HCT116 (cell line): ENCODE measurements around the gene PRM2. TPM values are rescaled to one million over a fixed set of nuclear protein-coding genes. Genes with fewer than 3 reads are reported as not detected.

Experiments
- ATAC-seq: fragments of 200-7000 bp; cut with Tn5 transposase; 2 replicates; pipeline ENCODE4 v1.9.1; 2020; ENCODE audit warnings: mild to moderate bottlenecking, moderate library complexity
- BruUV-seq: library from RNA; stranded (reverse); fragments of 400-500 nt; replicated peaks from 2 replicates; lab custom pipeline; 2021; lab: Mats Ljungman, UMichigan
- CTCF ChIA-PET: fragments of 300-600 bp; sonication (Branson Sonifier 250); formaldehyde crosslinking; loops from one replicate; lab custom pipeline; 2021; ENCODE audit warnings: antibody characterized with exemption; lab: Charles Lee
- POLR2A ChIA-PET: fragments of 300-600, 350-600 bp; sonication (Branson Sonifier 250); formaldehyde crosslinking; loops from one replicate; lab custom pipeline; 2021; ENCODE audit warnings: antibody characterized with exemption; lab: Charles Lee
- RAD21 ChIA-PET, 2 experiments: fragments of 300-600 bp; sonication (Branson Sonifier 250); formaldehyde crosslinking; loops; one replicate each; lab custom pipeline; 2023; ENCODE audit warnings: low total read pairs in 2 of 2; ENCODE audit not compliant: uncharacterized antibody in 2 of 2, unreplicated experiment in 2 of 2, low non-redundant PET in 1 of 2; lab: Charles Lee
- DNase-seq: peaks from one replicate; pipeline ENCODE4 v3.0.0-alpha.2; 2010; ENCODE audit warnings: low read depth, low spot score
- H2AFZ ChIP-seq: fragments of 200-600 bp; shearing (Covaris generic), sonication (generic); 2 replicates; pipeline ENCODE4 v1.6.1; 2017; ENCODE audit warnings: low read depth, mixed run types, mixed read lengths, antibody characterized with exemption, low read length; ENCODE audit not compliant: poor library complexity, severe bottlenecking
- H3K27ac ChIP-seq: 2 replicates; pipeline ENCODE4 v1.5.1; 2012; ENCODE audit warnings: low read depth, low read length
- H3K27me3 ChIP-seq: fragments of 200-600 bp; sonication (generic); 2 replicates; pipeline ENCODE4 v1.6.1; 2016; ENCODE audit warnings: mixed run types, low read length, mixed read lengths; ENCODE audit not compliant: insufficient read depth
- H3K36me3 ChIP-seq, 2 experiments: fragments of 200-500 bp in 1 of 2; fragments of 200-600 bp in 1 of 2; sonication (Bioruptor generic) in 1 of 2; sonication (generic) in 1 of 2; 2 replicates each; pipeline versions ENCODE4 v1.5.1 to v1.6.1; 2014 to 2016; ENCODE audit warnings: low read length in 2 of 2, inconsistent platforms in 1 of 2, mixed read lengths in 1 of 2, mixed run types in 1 of 2; ENCODE audit not compliant: insufficient read depth in 2 of 2, control insufficient read depth in 1 of 2
- H3K4me1 ChIP-seq, 2 experiments: fragments of 200-600 bp in 1 of 2; sonication (generic) in 1 of 2; 2 replicates each; pipeline versions ENCODE4 v1.5.1 to v1.6.1; 2012 to 2017; ENCODE audit warnings: low read length in 2 of 2, inconsistent platforms in 1 of 2, mild to moderate bottlenecking in 1 of 2, mixed read lengths in 1 of 2, mixed run types in 1 of 2, moderate library complexity in 1 of 2; ENCODE audit not compliant: insufficient read depth in 2 of 2, control insufficient read depth in 1 of 2
- H3K4me2 ChIP-seq: fragments of 200-600 bp; sonication (generic); 2 replicates; pipeline ENCODE4 v1.6.1; 2017; ENCODE audit warnings: mixed run types, low read length, mixed read lengths
- H3K4me3 ChIP-seq, 2 experiments: fragments of 200-600 bp in 1 of 2; sonication (generic) in 1 of 2; replicated peaks in 1 of 2; 2 replicates each; pipeline ENCODE4 v1.5.1; 2011 to 2016; ENCODE audit warnings: low read length in 2 of 2, control low read depth in 1 of 2, low read depth in 1 of 2, mild to moderate bottlenecking in 1 of 2, mixed read lengths in 1 of 2, mixed run types in 1 of 2
- H3K79me2 ChIP-seq: fragments of 200-600 bp; sonication (generic); 2 replicates; pipeline ENCODE4 v1.6.1; 2017; ENCODE audit warnings: mild to moderate bottlenecking, mixed run types, low read length, moderate library complexity, mixed read lengths; ENCODE audit not compliant: insufficient read depth
- H3K9ac ChIP-seq: fragments of 200-600 bp; sonication (generic); 2 replicates; pipeline ENCODE4 v1.6.1; 2016; ENCODE audit warnings: low read length, mixed read lengths
- H3K9me2 ChIP-seq: fragments of 200-600 bp; sonication (generic), shearing (Covaris generic); 2 replicates; pipeline ENCODE4 v1.6.1; 2017; ENCODE audit warnings: mixed run types, mild to moderate bottlenecking, moderate library complexity; ENCODE audit not compliant: insufficient read depth
- H3K9me3 ChIP-seq, 2 experiments: fragments of 200-500 bp in 1 of 2; fragments of 200-600 bp in 1 of 2; sonication (Bioruptor generic) in 1 of 2; sonication (generic) in 1 of 2; 2 replicates each; pipeline ENCODE4 v1.6.1; 2014 to 2017; ENCODE audit warnings: low read length in 2 of 2, mixed read lengths in 2 of 2, inconsistent platforms in 1 of 2, low read depth in 1 of 2, mild to moderate bottlenecking in 1 of 2, mixed run types in 1 of 2, moderate library complexity in 1 of 2; ENCODE audit not compliant: control insufficient read depth in 1 of 2, insufficient read depth in 1 of 2
- H4K20me1 ChIP-seq: fragments of 200-600 bp; sonication (generic), shearing (Covaris generic); 2 replicates; pipeline ENCODE4 v1.6.1; 2017; ENCODE audit warnings: mixed run types, mild to moderate bottlenecking, moderate library complexity; ENCODE audit not compliant: insufficient read depth
- CBX3 ChIP-seq: IDR thresholded peaks from 2 replicates; pipeline ENCODE4 v1.6.1; 2012; ENCODE audit warnings: low read depth
- CEBPB ChIP-seq: IDR thresholded peaks from 2 replicates; pipeline ENCODE4 v1.6.1; 2012; ENCODE audit warnings: low read depth
- ELF1 ChIP-seq: IDR thresholded peaks from 2 replicates; pipeline ENCODE4 v1.6.1; 2012; ENCODE audit warnings: low read depth, borderline replicate concordance
- EZH2 ChIP-seq: fragments of 200-600 bp; sonication (generic); IDR thresholded peaks from 2 replicates; pipeline ENCODE4 v1.6.1; 2017; ENCODE audit warnings: antibody characterized with exemption, mixed run types
- EZH2phosphoT487 ChIP-seq: fragments of 200-600 bp; IDR thresholded peaks from 2 replicates; pipeline ENCODE4 v1.6.1; 2018; ENCODE audit warnings: antibody characterized with exemption, borderline replicate concordance
- JUND ChIP-seq: IDR thresholded peaks from 2 replicates; pipeline ENCODE4 v1.6.1; 2012
- POLR2A ChIP-seq: IDR thresholded peaks from 2 replicates; pipeline ENCODE4 v1.7.0; 2011; ENCODE audit warnings: borderline replicate concordance; ENCODE audit not compliant: insufficient read depth, insufficient read length; ENCODE audit errors: extremely low read depth
- POLR2AphosphoS5 ChIP-seq: IDR thresholded peaks from 2 replicates; pipeline ENCODE4 v1.6.1; 2011; ENCODE audit warnings: mild to moderate bottlenecking, low read depth, low read length, moderate library complexity
- RAD21 ChIP-seq: IDR thresholded peaks from 2 replicates; pipeline ENCODE4 v1.6.1; 2012; ENCODE audit warnings: low read depth, mild to moderate bottlenecking
- SIN3A ChIP-seq: IDR thresholded peaks from 2 replicates; pipeline ENCODE4 v1.6.1; 2012; ENCODE audit warnings: low read depth
- SP1 ChIP-seq: IDR thresholded peaks from 2 replicates; pipeline ENCODE4 v1.6.1; 2012; ENCODE audit warnings: low read depth
- SRF ChIP-seq: IDR thresholded peaks from 2 replicates; pipeline ENCODE4 v1.6.1; 2012; ENCODE audit warnings: low read depth
- YY1 ChIP-seq: IDR thresholded peaks from 2 replicates; pipeline ENCODE4 v1.6.1; 2011; ENCODE audit warnings: low read length, low read depth, moderate library complexity, mild to moderate bottlenecking; ENCODE audit not compliant: insufficient replicate concordance; ENCODE audit errors: extremely low read depth
- ZFX ChIP-seq: fragments of 450-650 bp; IDR thresholded peaks from 2 replicates; pipeline ENCODE4 v1.6.1; 2017
- intact Hi-C: fragments of 100-400 bp; cut with micrococcal nuclease; formaldehyde crosslinking; loops from 2 replicates; pipeline ENCODE4 v1.10.0; 2022
- total RNA-seq: library from RNA; stranded (reverse); gene quantifications from one replicate; pipeline ENCODE4 v1.2.1, GENCODE V29; 2021; ENCODE audit not compliant: unreplicated experiment
- TF ChIP-seq, protein P1 (sequence below): IDR thresholded peaks from 2 replicates; pipeline ENCODE4 v1.6.1; 2012
- TF ChIP-seq, protein P2 (sequence below): IDR thresholded peaks from 2 replicates; pipeline ENCODE4 v1.6.1; 2012
- TF ChIP-seq, protein P3 (sequence below): IDR thresholded peaks from 2 replicates; pipeline ENCODE4 v1.6.1; 2011; ENCODE audit warnings: mild to moderate bottlenecking, low read length, moderate library complexity; ENCODE audit not compliant: insufficient replicate concordance; ENCODE audit errors: extremely low read depth

The PRM2 gene
- total RNA-seq, 1 experiment from 2014 or later = not detected

DNA sequence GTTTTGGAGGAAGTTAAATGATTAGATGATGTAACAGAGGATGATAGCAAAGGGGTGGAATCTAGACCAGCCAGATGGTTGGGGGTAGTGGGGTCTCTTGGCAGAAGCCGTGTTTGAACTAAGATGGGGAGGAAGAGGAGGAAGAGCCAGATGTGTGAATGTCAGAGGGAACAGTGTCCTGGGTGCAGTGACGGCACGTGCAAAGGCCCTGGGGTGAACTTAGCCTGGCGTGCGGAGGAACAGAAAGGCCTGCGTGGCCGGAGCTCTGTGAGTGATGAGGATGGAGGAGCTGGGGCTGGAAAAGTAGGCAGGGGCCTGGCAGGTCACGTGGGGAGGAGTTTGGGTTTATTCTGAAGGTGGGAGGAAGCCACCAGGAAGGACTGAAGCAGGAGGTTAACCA, 42.5 kb upstream of the PRM2 start (continued):
- TF ChIP-seq EZH2phosphoT487 (no peak), SP1 (no peak), POLR2AphosphoS5 (no peak), ELF1 (no peak), SIN3A (no peak), ZFX (no peak), SRF (no peak), EZH2 (no peak), RAD21 (no peak)
- TF ChIP-seq, protein P1, sequence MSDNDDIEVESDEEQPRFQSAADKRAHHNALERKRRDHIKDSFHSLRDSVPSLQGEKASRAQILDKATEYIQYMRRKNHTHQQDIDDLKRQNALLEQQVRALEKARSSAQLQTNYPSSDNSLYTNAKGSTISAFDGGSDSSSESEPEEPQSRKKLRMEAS = no peak
- TF ChIP-seq, protein P2, sequence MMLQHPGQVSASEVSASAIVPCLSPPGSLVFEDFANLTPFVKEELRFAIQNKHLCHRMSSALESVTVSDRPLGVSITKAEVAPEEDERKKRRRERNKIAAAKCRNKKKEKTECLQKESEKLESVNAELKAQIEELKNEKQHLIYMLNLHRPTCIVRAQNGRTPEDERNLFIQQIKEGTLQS = no peak

DNA sequence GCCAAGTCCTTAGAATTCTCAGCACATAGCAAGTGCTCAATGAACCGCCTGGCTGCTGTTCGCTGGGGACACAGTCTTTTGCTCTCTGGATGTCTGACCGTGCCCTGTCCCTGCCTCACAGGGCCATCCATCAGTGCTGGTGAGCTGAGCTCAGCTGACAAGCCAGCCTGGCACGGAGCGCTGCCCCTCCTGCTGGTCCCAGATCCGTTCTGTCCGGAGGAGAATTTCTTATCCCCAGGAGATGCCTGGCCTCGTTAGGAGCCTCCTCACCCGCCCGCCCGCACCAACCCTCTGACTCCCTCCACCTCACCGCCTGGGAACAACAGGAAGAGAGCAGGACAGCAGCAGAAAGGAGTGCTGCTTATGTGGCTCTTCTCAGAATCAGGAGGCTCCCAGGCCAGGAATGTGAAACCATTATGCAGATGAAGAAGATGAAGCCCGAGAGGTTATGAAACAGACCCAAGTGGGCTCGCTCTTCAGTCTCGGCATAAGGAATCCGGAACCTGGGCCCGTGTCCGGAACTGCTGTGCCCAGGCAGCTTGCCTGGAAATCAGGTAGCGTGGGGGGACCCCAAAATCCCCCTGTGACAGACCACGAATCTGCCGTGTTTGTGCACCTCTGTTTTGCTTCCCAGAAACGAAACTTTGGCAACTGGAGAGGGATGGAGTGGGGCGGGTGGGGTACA, 40.2 kb upstream of the PRM2 start:
- no peak overlapping the region for H3K4me2 ChIP-seq
- H3K36me3 ChIP-seq = no peaks in the 10 kb centered on the region
- H3K4me3 ChIP-seq = no peak overlapping the region
- H3K9me3 ChIP-seq = no peaks in the 10 kb centered on the region
- DNase-seq = no peak
- ChIA-PET RAD21 (no interaction called here), CTCF (no interaction called here), POLR2A (no interaction called here)
- no peaks in the 10 kb centered on the region for H3K27me3 ChIP-seq
- no peaks in the 10 kb centered on the region for H3K9me2 ChIP-seq
- H3K4me1 ChIP-seq = peaks cover 46 to 50% of the 10 kb centered on the region in 2 experiments
- intact Hi-C loops = no loop called here
- no TSS peak for BruUV-seq
- ATAC-seq = no peak
- H3K79me2 ChIP-seq = no peaks in the 10 kb centered on the region
- H3K27ac ChIP-seq = no peak overlapping the region
- H4K20me1 ChIP-seq = no peaks in the 10 kb centered on the region
- H2AFZ ChIP-seq = no peak overlapping the region
- no peak overlapping the region for H3K9ac ChIP-seq
- TF ChIP-seq SRF (no peak), POLR2AphosphoS5 (no peak), CBX3 (no peak), POLR2A (no peak), CEBPB (no peak), YY1 (no peak), JUND (no peak), SIN3A (no peak), SP1 (no peak)
- TF ChIP-seq, protein P3, sequence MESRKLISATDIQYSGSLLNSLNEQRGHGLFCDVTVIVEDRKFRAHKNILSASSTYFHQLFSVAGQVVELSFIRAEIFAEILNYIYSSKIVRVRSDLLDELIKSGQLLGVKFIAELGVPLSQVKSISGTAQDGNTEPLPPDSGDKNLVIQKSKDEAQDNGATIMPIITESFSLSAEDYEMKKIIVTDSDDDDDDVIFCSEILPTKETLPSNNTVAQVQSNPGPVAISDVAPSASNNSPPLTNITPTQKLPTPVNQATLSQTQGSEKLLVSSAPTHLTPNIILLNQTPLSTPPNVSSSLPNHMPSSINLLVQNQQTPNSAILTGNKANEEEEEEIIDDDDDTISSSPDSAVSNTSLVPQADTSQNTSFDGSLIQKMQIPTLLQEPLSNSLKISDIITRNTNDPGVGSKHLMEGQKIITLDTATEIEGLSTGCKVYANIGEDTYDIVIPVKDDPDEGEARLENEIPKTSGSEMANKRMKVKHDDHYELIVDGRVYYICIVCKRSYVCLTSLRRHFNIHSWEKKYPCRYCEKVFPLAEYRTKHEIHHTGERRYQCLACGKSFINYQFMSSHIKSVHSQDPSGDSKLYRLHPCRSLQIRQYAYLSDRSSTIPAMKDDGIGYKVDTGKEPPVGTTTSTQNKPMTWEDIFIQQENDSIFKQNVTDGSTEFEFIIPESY = no peak
- TF ChIP-seq, protein P1 = no peak
